ENCODE measurements around the gene MARVELD1. TPM values are rescaled to one million over a fixed set of nuclear protein-coding genes. Genes with fewer than 3 reads are reported as not detected.

The MARVELD1 gene
- total and polyA plus RNA-seq, 2 of the 13 experiments (the other 11 are each of a cell fraction or from before 2014, with no cell fraction given), result not detected

GRCh38 chr10:97721871-97722780, 8.6 kb downstream of the MARVELD1 start:
- DNase-seq (ENCODE audit: low spot score), result no peak
- FAIRE-seq, result no peak
- in situ Hi-C loops (cut with HindIII; ENCODE audit: extremely low pct_ligation_motif_present, low pct_unique_long_range_greater_than_20kb), result no loop called here
- no peaks in the 10 kb centered on the region for H4K20me1 ChIP-seq (ENCODE audit: insufficient read depth, low read length)
- H3K9me3 ChIP-seq (ENCODE audit: low read length), result no peaks in the 10 kb centered on the region
- no peak overlapping the region for H3K9ac ChIP-seq (ENCODE audit: insufficient read depth, low read depth, low read length)
- ATAC-seq, result no peak
- no peaks in the 10 kb centered on the region for H3K79me2 ChIP-seq (ENCODE audit: insufficient read depth, low read length)
- ChIA-PET POLR2A (no interaction called here), CTCF (ENCODE audit: low intra/inter-chr PET ratio, low total read pairs) (no interaction called here)
- no peak overlapping the region for H3K27ac ChIP-seq (ENCODE audit: extremely low read length, insufficient read depth, low read length)
- H3K4me2 ChIP-seq (ENCODE audit: low read depth, low read length), result no peak overlapping the region
- H3K4me3 ChIP-seq (replicated peaks in 1 of 3; ENCODE audit: insufficient read depth in 1 of 3, low read depth in 2 of 3, low read length in 3 of 3), result no peak overlapping the region
- intact Hi-C loops (cut with micrococcal nuclease; ENCODE audit: unreplicated experiment), result no loop called here
- peaks cover 0 to 3% of the 10 kb centered on the region in 2 experiments; a peak in 1 of 5 replicates for H3K27me3 ChIP-seq (ENCODE audit: control insufficient read depth in 1 of 2, insufficient read depth in 2 of 2, low read length in 2 of 2)
- H3K36me3 ChIP-seq (replicated peaks in 1 of 2; ENCODE audit: control insufficient read depth in 1 of 2, insufficient read depth in 2 of 2, low read length in 2 of 2), result no peaks in the 10 kb centered on the region
- no TSS peak for BruUV-seq (replicated peaks)
- peaks cover 39% of the 10 kb centered on the region for H3K4me1 ChIP-seq (ENCODE audit: insufficient read depth, low read length)
- no peak overlapping the region for H2AFZ ChIP-seq (ENCODE audit: low read length)
- WGBS (ENCODE audit: low lambda C conversion rate), result 69% methylated on average over 10 of the region's 12 CpGs
- TF ChIP-seq ZNF180 (CRISPR knock-in tag; IDR thresholded peaks at IDR 0.05; ENCODE audit: borderline replicate concordance, low read depth) (no peak), ZNF567 (CRISPR knock-in tag; IDR thresholded peaks at IDR 0.05; ENCODE audit: borderline replicate concordance) (no peak), CENPT (CRISPR knock-in tag; IDR thresholded peaks at IDR 0.05; ENCODE audit: low read depth) (no peak), PBX2 (CRISPR knock-in tag; IDR thresholded peaks at IDR 0.05) (no peak), SMYD3 (CRISPR knock-in tag; IDR thresholded peaks at IDR 0.05) (no peak), NR1H2 (CRISPR knock-in tag; IDR thresholded peaks at IDR 0.05; ENCODE audit: borderline replicate concordance, low read depth) (no peak), TGIF2 (CRISPR knock-in tag; IDR thresholded peaks at IDR 0.05) (no peak), ETV6 (CRISPR knock-in tag; conservative IDR thresholded peaks at IDR 0.05) (no peak), ZNF570 (CRISPR knock-in tag; IDR thresholded peaks at IDR 0.05; ENCODE audit: borderline replicate concordance) (no peak), KIAA2018 (CRISPR knock-in tag; IDR thresholded peaks at IDR 0.05; ENCODE audit: borderline replicate concordance) (no peak), ZNF12 (CRISPR knock-in tag; IDR thresholded peaks at IDR 0.05) (no peak), SNRNP70 (IDR thresholded peaks at IDR 0.05; ENCODE audit: low read depth, low read length) (no peak), ZNF607 (CRISPR knock-in tag; IDR thresholded peaks at IDR 0.05; ENCODE audit: borderline replicate concordance) (no peak), ZKSCAN5 (CRISPR knock-in tag; IDR thresholded peaks at IDR 0.05) (no peak), CCAR2 (optimal IDR thresholded peaks at IDR 0.05; ENCODE audit: low read depth, low read length) (no peak)

Measured in HepG2 (cell line).